Heart left ventricle (tissue), 13 donors: ENCODE results near the gene UBE2D3.

Experiments
- CTCF ChIP-seq, 12 donors: fragments of 200-600 bp; sonication (generic) in 4 of 12; IDR thresholded peaks; one replicate each; pipeline versions ENCODE4 v1.5.0 to v1.8.0; 2018 to 2022; ENCODE audit warnings: antibody characterized with exemption in 12 of 12, mild to moderate bottlenecking in 5 of 12
- POLR2A ChIP-seq, 2 donors: fragments of 450-650 bp; IDR thresholded peaks; one replicate each; pipeline ENCODE4 v1.6.1; 2017; ENCODE audit warnings: antibody characterized with exemption in 2 of 2, mild to moderate bottlenecking in 2 of 2, moderate library complexity in 2 of 2
- donor health status: ischemic (EF 13 %, LVEDD 7.1; RV severe dilation, severe dysfunction).
- donor health status: DM: no; HTN: yes; CAD: no.
- donor health status: DM: no; HTN: no; CAD: no.
- donor health status: ischemic (EF 25% LVEDD 6.9; RV normal size, moderate dysfunction).
- donor health status: ischemic (EF 25% LVEDD 5.7; RV mildly dilated, moderate dysfunction).
- donor health status: ischemic (EF 35%, LVEDD 5.7; RV mildly dilated, moderate dysfunction).
- donor health status: nonischemic (EF 11% LVEDD 7.7; RV severe dilation, severe dysfunction).
- donor health status: DM: yes; HTN: yes; CAD: no.
- donor health status: PGD.
- donor health status: ischemic (EF 29% LVEDD 5.4; RV normal size, mild dysfunction).
- donor health status: nonischemic (EF 23%, LVEDD 6.1; RV moderate dilation, normal function).

DNA sequence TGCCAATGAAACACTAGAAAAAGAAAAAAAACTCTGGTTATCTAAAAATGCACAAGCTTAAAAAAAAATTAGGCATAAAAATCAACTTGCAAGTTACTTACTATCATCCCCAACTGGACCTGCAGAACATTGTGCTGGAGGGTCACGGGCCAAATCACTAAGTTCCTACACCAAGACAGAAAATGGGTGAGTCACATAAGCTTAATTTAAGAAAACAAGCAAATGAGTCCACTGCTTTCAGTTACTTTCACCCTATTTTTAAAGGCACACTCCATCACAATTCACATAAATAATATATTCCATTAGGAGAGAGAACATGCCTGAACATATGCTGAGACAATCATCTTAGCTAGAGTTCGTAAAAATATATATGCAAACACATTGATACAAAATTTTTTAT is 17.7 kb downstream of the UBE2D3 start:
- TF ChIP-seq CTCF (IDR thresholded peaks at IDR 0.05) = no peak
- TF ChIP-seq POLR2A (IDR thresholded peaks at IDR 0.05) = no peak
